ENCODE results near the gene DHX58.
"Not testable (repeated sequence)": the region's sequence is repeated elsewhere in the genome, so short reads cannot be mapped to it uniquely, and the experiment has no call there.

DHX58 gene

GRCh38 chr17:42112552-42113176, at the start of gene DHX58:
DHX58 (minus strand) TSS chr17:42112714; CDS start chr17:42111892, 822 bp downstream.
- no peak for DNase-seq (ENCODE audit: low read depth in 2 of 2)

- DNase-seq (ENCODE audit: low read depth in 2 of 2), result no peak
Observed at GRCh38 chr17:42160531-42160910, 48.0 kb upstream of the DHX58 start.

- no peak for DNase-seq (ENCODE audit: low read depth in 2 of 2)
Observed at GRCh38 chr17:42159796-42160530, 47.4 kb upstream of the DHX58 start.

GRCh38 chr17:42155614-42156045, 43.1 kb upstream of the DHX58 start:
- no peak for DNase-seq (ENCODE audit: low read depth in 2 of 2)

- DNase-seq (ENCODE audit: low read depth in 2 of 2), result no peak
Observed at GRCh38 chr17:42153919-42154742, 41.6 kb upstream of the DHX58 start.

- no peak for DNase-seq (ENCODE audit: low read depth in 2 of 2)
Observed at GRCh38 chr17:42146911-42147607, 34.5 kb upstream of the DHX58 start.

GRCh38 chr17:42143138-42143537, 30.6 kb upstream of the DHX58 start:
- DNase-seq (ENCODE audit: low read depth in 2 of 2), result not testable (repeated sequence)

GRCh38 chr17:42142371-42142896, 29.9 kb upstream of the DHX58 start:
- DNase-seq (ENCODE audit: low read depth in 2 of 2), result peak; percentile 42 to 47

- DNase-seq (ENCODE audit: low read depth in 2 of 2), result no peak
Observed at GRCh38 chr17:42141382-42141781, 28.9 kb upstream of the DHX58 start.

GRCh38 chr17:42140690-42141089, 28.2 kb upstream of the DHX58 start:
- DNase-seq (ENCODE audit: low read depth in 2 of 2), result not testable (repeated sequence)

GRCh38 chr17:42138749-42139492, 26.4 kb upstream of the DHX58 start:
- no peak for DNase-seq (ENCODE audit: low read depth in 2 of 2)

GRCh38 chr17:42136654-42137051, 24.1 kb upstream of the DHX58 start:
- no peak for DNase-seq (ENCODE audit: low read depth in 2 of 2)

- no peak for DNase-seq (ENCODE audit: low read depth in 2 of 2)
Observed at GRCh38 chr17:42135664-42136653, 23.4 kb upstream of the DHX58 start.

- no peak for DNase-seq (ENCODE audit: low read depth in 2 of 2)
Observed at GRCh38 chr17:42135151-42135550, 22.6 kb upstream of the DHX58 start.

GRCh38 chr17:42133461-42134041, 21.0 kb upstream of the DHX58 start:
- no peak for DNase-seq (ENCODE audit: low read depth in 2 of 2)

- DNase-seq (ENCODE audit: low read depth in 2 of 2), result peak in 1 of 2 experiments; percentile 13
Observed at GRCh38 chr17:42132941-42133340, 20.4 kb upstream of the DHX58 start.

- DNase-seq (ENCODE audit: low read depth in 2 of 2), result no peak
Observed at GRCh38 chr17:42131981-42132432, 19.5 kb upstream of the DHX58 start.

- DNase-seq (ENCODE audit: low read depth in 2 of 2), result no peak
Observed at GRCh38 chr17:42131232-42131631, 18.7 kb upstream of the DHX58 start.

- DNase-seq (ENCODE audit: low read depth in 2 of 2), result no peak
Observed at GRCh38 chr17:42130310-42130936, 17.9 kb upstream of the DHX58 start.
